Common myeloid progenitor, CD34-positive (primary cell): ENCODE data around the gene APCDD1L.

ENCODE experiments used
- CTCF ChIA-PET: fragments of 350-600 bp; sonication (Branson Sonifier 250); formaldehyde crosslinking; loops from one replicate; lab custom pipeline; 2021; ENCODE audit warnings: antibody characterized with exemption; lab: Charles Lee
- POLR2A ChIA-PET: fragments of 350-600 bp; sonication (Branson Sonifier 250); formaldehyde crosslinking; loops from one replicate; lab custom pipeline; 2021; ENCODE audit warnings: antibody characterized with exemption; lab: Charles Lee
- DNase-seq, 3 donors: peaks; one replicate each; pipeline versions ENCODE4 v3.0.0 to v3.0.0-alpha.2; 2013
- H3K27ac ChIP-seq, 2 experiments: 1 replicate in 1 of 2; 2 replicates in 1 of 2; pipeline ENCODE4 v1.7.0; 2013; ENCODE audit warnings: inconsistent platforms in 2 of 2, low read length in 2 of 2, mild to moderate bottlenecking in 2 of 2, low read depth in 1 of 2, moderate library complexity in 1 of 2; ENCODE audit not compliant: severe bottlenecking in 2 of 2, insufficient read depth in 1 of 2, poor library complexity in 1 of 2
- H3K27me3 ChIP-seq, 5 experiments: replicated peaks in 2 of 5; 1 replicate in 3 of 5; 2 replicates in 2 of 5; pipeline versions ENCODE4 v1.6.1 to v1.7.0; 2013; ENCODE audit warnings: low read length in 4 of 5, mild to moderate bottlenecking in 2 of 5, moderate library complexity in 2 of 5, inconsistent platforms in 1 of 5; ENCODE audit not compliant: insufficient read depth in 5 of 5, control insufficient read depth in 4 of 5
- H3K36me3 ChIP-seq, 4 experiments: 1 replicate in 2 of 4; 2 replicates in 2 of 4; pipeline versions ENCODE4 v1.6.1 to v1.7.0; 2013; ENCODE audit warnings: low read length in 3 of 4, control low read depth in 1 of 4, mild to moderate bottlenecking in 1 of 4; ENCODE audit not compliant: control insufficient read depth in 4 of 4, insufficient read depth in 4 of 4
- H3K4me1 ChIP-seq, 4 experiments: 1 replicate in 3 of 4; 2 replicates in 1 of 4; pipeline versions ENCODE4 v1.6.1 to v1.7.1; 2013; ENCODE audit warnings: low read length in 3 of 4, mild to moderate bottlenecking in 3 of 4, control low read depth in 1 of 4, inconsistent platforms in 1 of 4, moderate library complexity in 1 of 4; ENCODE audit not compliant: control insufficient read depth in 4 of 4, insufficient read depth in 4 of 4; ENCODE audit errors: control extremely low read depth in 1 of 4
- H3K4me3 ChIP-seq, 7 experiments: 1 replicate in 4 of 7; 2 replicates in 3 of 7; pipeline versions ENCODE4 v1.5.1 to v1.7.0; 2013; ENCODE audit warnings: mild to moderate bottlenecking in 7 of 7, low read length in 6 of 7, moderate library complexity in 6 of 7, inconsistent platforms in 2 of 7, low read depth in 2 of 7, control low read depth in 1 of 7; ENCODE audit not compliant: insufficient read depth in 4 of 7, control insufficient read depth in 1 of 7; ENCODE audit errors: extremely low read depth in 1 of 7
- H3K9me3 ChIP-seq, 5 experiments: 1 replicate in 4 of 5; 2 replicates in 1 of 5; pipeline versions ENCODE4 v1.6.1 to v1.7.1; 2013; ENCODE audit warnings: low read length in 4 of 5, mild to moderate bottlenecking in 2 of 5, inconsistent platforms in 1 of 5, low read depth in 1 of 5, moderate library complexity in 1 of 5; ENCODE audit not compliant: control insufficient read depth in 4 of 5, insufficient read depth in 2 of 5; ENCODE audit errors: control extremely low read depth in 1 of 5
- WGBS: methylation state at CpG from one replicate; pipeline ENCODE4 v1.1.5; 2013; ENCODE audit not compliant: insufficient coverage; 5-methylcytosine and 5-hydroxymethylcytosine counted together

The APCDD1L gene

GRCh38 chr20:58466095-58466708, 49.0 kb downstream of the APCDD1L start:
- WGBS: 98% methylated on average over 23 of the region's 27 CpGs
- peaks cover 0 to 36% (median 4%) of the 10 kb centered on the region in 5 experiments for H3K27me3 ChIP-seq
- H3K9me3 ChIP-seq: peaks cover 0 to 8% (median 0%) of the 10 kb centered on the region in 5 experiments
- CTCF ChIA-PET: no interaction called here
- H3K36me3 ChIP-seq: no peaks in the 10 kb centered on the region
- H3K4me1 ChIP-seq: no peaks in the 10 kb centered on the region
- POLR2A ChIA-PET: no interaction called here
- no peak overlapping the region for H3K4me3 ChIP-seq
- DNase-seq: no peak
- H3K27ac ChIP-seq: no peak overlapping the region

GRCh38 chr20:58464838-58465237, 50.4 kb downstream of the APCDD1L start:
- POLR2A ChIA-PET: no interaction called here
- no peak for DNase-seq
- CTCF ChIA-PET: no interaction called here
- Histone ChIP-seq H3K4me3 (no peak overlapping the region), H3K4me1 (no peaks in the 10 kb centered on the region), H3K27me3 (peaks cover 0 to 36% (median 4%) of the 10 kb centered on the region in 5 experiments), H3K9me3 (peaks cover 0 to 8% (median 0%) of the 10 kb centered on the region in 5 experiments), H3K27ac (no peak overlapping the region), H3K36me3 (no peaks in the 10 kb centered on the region)
- WGBS: 89% methylated on average over 8 of the region's 8 CpGs

GRCh38 chr20:58463256-58463655, 51.9 kb downstream of the APCDD1L start:
- POLR2A ChIA-PET: no interaction called here
- no peak overlapping the region for H3K4me3 ChIP-seq
- no peaks in the 10 kb centered on the region for H3K36me3 ChIP-seq
- WGBS: 82% methylated on average over 9 of the region's 10 CpGs
- CTCF ChIA-PET: no interaction called here
- peaks cover 0 to 36% (median 4%) of the 10 kb centered on the region in 5 experiments for H3K27me3 ChIP-seq
- no peak overlapping the region for H3K27ac ChIP-seq
- H3K4me1 ChIP-seq: no peaks in the 10 kb centered on the region
- DNase-seq: peak in 2 of 3 donors; percentile 9 to 14
- H3K9me3 ChIP-seq: peaks cover 0 to 8% (median 0%) of the 10 kb centered on the region in 5 experiments

- WGBS: 98% methylated on average over 5 of the region's 6 CpGs
- Histone ChIP-seq H3K9me3 (peaks cover 0 to 8% (median 0%) of the 10 kb centered on the region in 5 experiments), H3K4me3 (no peak overlapping the region), H3K27ac (no peak overlapping the region), H3K4me1 (no peaks in the 10 kb centered on the region), H3K36me3 (no peaks in the 10 kb centered on the region), H3K27me3 (peaks cover 0 to 22% (median 2%) of the 10 kb centered on the region in 5 experiments)
- ChIA-PET POLR2A (no interaction called here), CTCF (no interaction called here)
- no peak for DNase-seq
Observed at GRCh38 chr20:58461899-58462298, 53.3 kb downstream of the APCDD1L start.

GRCh38 chr20:58461104-58461503, 54.1 kb downstream of the APCDD1L start:
- Histone ChIP-seq H3K9me3 (peaks cover 0 to 8% (median 0%) of the 10 kb centered on the region in 5 experiments), H3K36me3 (no peaks in the 10 kb centered on the region), H3K27me3 (peaks cover 0 to 14% (median under 1%) of the 10 kb centered on the region in 5 experiments), H3K4me1 (no peaks in the 10 kb centered on the region), H3K27ac (no peak overlapping the region), H3K4me3 (no peak overlapping the region)
- CTCF ChIA-PET: interaction anchor here (0.9 kb wide), 1 partner anchor 13 kb away, joined by 4 read pairs; no protein-coding TSS in a partner anchor
- DNase-seq: no peak
- WGBS: 97% methylated on average over 21 of the region's 25 CpGs
- POLR2A ChIA-PET: no interaction called here

GRCh38 chr20:58459058-58459750, 56.0 kb downstream of the APCDD1L start:
- no peak for DNase-seq
- WGBS: 100% methylated on average over 3 of the region's 5 CpGs
- H3K36me3 ChIP-seq: no peaks in the 10 kb centered on the region
- H3K27ac ChIP-seq: no peak overlapping the region
- ChIA-PET CTCF (interaction anchor here (0.8 to 2.5 kb wide), 2 partner anchors 11 to 225 kb away, joined by 3 to 11 read pairs; no protein-coding TSS in a partner anchor), POLR2A (no interaction called here)
- no peaks in the 10 kb centered on the region for H3K4me1 ChIP-seq
- peaks cover 0 to 9% (median 6%) of the 10 kb centered on the region in 5 experiments for H3K9me3 ChIP-seq
- no peaks in the 10 kb centered on the region for H3K27me3 ChIP-seq
- H3K4me3 ChIP-seq: no peak overlapping the region
